Panc1 (cell line): ENCODE data around the gene EHD3.

Experiments
- CTCF ChIP-seq: fragments of 450-650 bp; IDR thresholded peaks from 2 replicates; pipeline ENCODE4 v1.5.1; 2017; ENCODE audit warnings: mild to moderate bottlenecking
- POLR2AphosphoS5 ChIP-seq: IDR thresholded peaks from 2 replicates; pipeline ENCODE4 v1.6.1; 2012; ENCODE audit warnings: mild to moderate bottlenecking, low read depth, low read length, moderate library complexity
- SIN3A ChIP-seq: IDR thresholded peaks from 2 replicates; pipeline ENCODE4 v1.6.1; 2012; ENCODE audit warnings: low read depth, mild to moderate bottlenecking, low read length, moderate library complexity, borderline replicate concordance; ENCODE audit not compliant: insufficient read depth

DNA sequence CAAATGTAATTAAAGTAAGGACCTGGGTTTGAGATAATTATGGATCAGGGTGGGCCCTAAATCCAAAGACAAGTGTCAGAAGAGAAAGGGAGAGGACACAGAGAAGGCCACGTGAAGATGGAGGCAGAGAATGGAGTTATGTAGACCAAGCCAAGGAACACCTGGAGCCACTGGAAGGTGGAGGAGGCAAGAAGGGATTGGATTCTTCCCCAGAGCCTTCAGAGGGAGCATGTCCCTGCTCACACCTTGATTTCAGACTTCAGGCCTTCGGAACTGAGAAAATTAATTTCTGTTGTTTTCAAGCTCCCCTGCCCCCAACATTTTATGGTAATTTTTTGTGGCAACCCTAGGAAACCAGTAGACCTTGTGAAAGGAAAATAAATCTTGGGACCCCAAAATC lies 36.3 kb upstream of the EHD3 start:
- no peak for TF ChIP-seq CTCF
- TF ChIP-seq POLR2AphosphoS5 = no peak
- no peak for TF ChIP-seq SIN3A
